Astrocyte (in vitro differentiated cells and primary cell): ENCODE data around the gene KIF7. TPM values are rescaled to one million over a fixed set of nuclear protein-coding genes. Genes with fewer than 3 reads are reported as not detected.

Experiments used
- DNase-seq: peaks from one replicate; pipeline ENCODE4 v3.0.0-alpha.2; 2010; ENCODE audit warnings: low read depth
- FAIRE-seq: peaks from 2 replicates; lab custom pipeline; 2011; peaks lifted over from hg19 to GRCh38; lab: Jason Lieb, UNC
- H2AFZ ChIP-seq: 2 replicates; pipeline ENCODE4 v1.6.0; 2012; ENCODE audit warnings: low read depth, low read length, inconsistent platforms
- H3K27ac ChIP-seq: 2 replicates; pipeline ENCODE4 v1.5.1; 2011; ENCODE audit warnings: low read depth, low read length, inconsistent platforms
- H3K27me3 ChIP-seq: 2 replicates; pipeline ENCODE4 v1.6.0; 2011; ENCODE audit warnings: low read length, inconsistent platforms; ENCODE audit not compliant: insufficient read depth
- H3K36me3 ChIP-seq: 2 replicates; pipeline ENCODE4 v1.5.1; 2011; ENCODE audit warnings: low read length, inconsistent platforms; ENCODE audit not compliant: insufficient read depth
- H3K4me1 ChIP-seq: 2 replicates; pipeline ENCODE4 v1.5.1; 2011; ENCODE audit warnings: low read length, inconsistent platforms; ENCODE audit not compliant: insufficient read depth
- H3K4me2 ChIP-seq: 2 replicates; pipeline ENCODE4 v1.6.0; 2012; ENCODE audit warnings: low read length, inconsistent platforms
- H3K4me3 ChIP-seq: 2 replicates; pipeline ENCODE4 v1.5.1; 2011; ENCODE audit warnings: low read depth, mild to moderate bottlenecking, low read length, inconsistent platforms; ENCODE audit not compliant: insufficient read depth
- H3K79me2 ChIP-seq: 2 replicates; pipeline ENCODE4 v1.6.0; 2012; ENCODE audit warnings: mild to moderate bottlenecking, low read length, inconsistent platforms; ENCODE audit not compliant: insufficient read depth
- H3K9ac ChIP-seq: 2 replicates; pipeline ENCODE4 v1.6.0; 2012; ENCODE audit warnings: mild to moderate bottlenecking, low read length, inconsistent platforms
- H3K9me3 ChIP-seq: 2 replicates; pipeline ENCODE4 v1.5.1; 2012; ENCODE audit warnings: low read depth, mild to moderate bottlenecking, low read length, inconsistent platforms; ENCODE audit not compliant: insufficient read depth
- H4K20me1 ChIP-seq: 2 replicates; pipeline ENCODE4 v1.6.0; 2012; ENCODE audit warnings: low read length, inconsistent platforms; ENCODE audit not compliant: insufficient read depth
- H3K27ac Mint-ChIP-seq: one replicate; pipeline ENCODE4 v1.8.0; 2021; ENCODE audit warnings: mild to moderate bottlenecking, mixed read lengths; ENCODE audit not compliant: unreplicated experiment
- H3K27me3 Mint-ChIP-seq: one replicate; pipeline ENCODE4 v1.8.0; 2021; ENCODE audit warnings: low read depth, mixed read lengths; ENCODE audit not compliant: unreplicated experiment
- H3K36me3 Mint-ChIP-seq: one replicate; pipeline ENCODE4 v1.8.0; 2021; ENCODE audit warnings: low read depth, mixed read lengths; ENCODE audit not compliant: unreplicated experiment
- H3K4me1 Mint-ChIP-seq: one replicate; pipeline ENCODE4 v1.8.0; 2021; ENCODE audit warnings: low read depth, mixed read lengths; ENCODE audit not compliant: unreplicated experiment
- H3K4me3 Mint-ChIP-seq: one replicate; pipeline ENCODE4 v1.8.0; 2021; ENCODE audit warnings: mild to moderate bottlenecking, moderate library complexity, mixed read lengths; ENCODE audit not compliant: unreplicated experiment
- H3K9me3 Mint-ChIP-seq: one replicate; pipeline ENCODE4 v1.8.0; 2021; ENCODE audit warnings: mild to moderate bottlenecking, mixed read lengths; ENCODE audit not compliant: unreplicated experiment
- CTCF ChIP-seq: IDR thresholded peaks from 2 replicates; pipeline ENCODE4 v1.5.1; 2011; ENCODE audit warnings: low read depth, mild to moderate bottlenecking, inconsistent platforms, low read length, moderate library complexity; ENCODE audit not compliant: insufficient read depth
- EZH2 ChIP-seq: IDR thresholded peaks from 2 replicates; pipeline ENCODE4 v1.6.1; 2012; ENCODE audit warnings: mild to moderate bottlenecking, low read length, inconsistent platforms; ENCODE audit not compliant: insufficient read depth
- total RNA-seq: library from RNA; stranded (reverse); gene quantifications from 2 replicates; pipeline ENCODE4 v1.2.1, GENCODE V29; 2021

The KIF7 gene
- total RNA-seq, 1 donor from 2014 or later: 5.1 TPM

DNA sequence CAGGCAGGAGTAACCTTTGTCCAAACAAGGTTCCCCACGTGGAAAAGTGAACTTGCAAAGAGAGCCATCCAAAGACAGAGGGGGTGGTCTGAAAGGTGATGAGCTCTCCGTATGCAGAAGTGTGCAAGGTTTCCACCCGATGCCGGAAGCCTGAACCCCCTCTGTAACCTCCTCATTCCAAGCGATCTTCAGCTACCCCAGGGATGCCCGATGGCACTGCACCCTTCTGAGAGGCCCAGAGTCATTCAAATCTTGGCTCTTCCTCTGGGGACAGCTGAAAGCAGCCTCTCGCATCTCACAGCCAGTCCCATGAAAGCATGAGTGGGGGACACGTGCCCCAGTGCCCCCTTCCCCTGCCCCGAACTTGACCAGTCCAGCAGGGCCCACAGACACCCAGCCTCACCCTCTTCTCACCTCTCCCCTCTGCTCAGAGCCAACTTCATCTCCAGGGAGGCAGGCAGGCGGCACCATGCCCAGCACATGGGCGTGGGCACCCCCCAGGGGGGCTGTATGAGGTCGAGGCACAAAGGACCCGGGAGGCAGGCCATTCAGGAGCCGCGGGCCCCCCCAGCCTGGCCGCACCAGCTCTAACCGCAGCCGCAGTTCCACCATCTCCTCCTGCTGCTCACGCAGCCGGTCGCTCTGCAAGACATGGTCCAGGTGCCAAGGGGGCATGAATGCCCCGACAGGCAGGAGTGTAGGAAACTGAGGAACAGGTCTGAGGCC, 8.7 kb downstream of the KIF7 start:
- Histone ChIP-seq H3K4me3 (no peak overlapping the region), H3K4me2 (no peak overlapping the region), H3K4me1 (no peaks in the 10 kb centered on the region), H3K27ac (no peak overlapping the region), H4K20me1 (peaks cover 6% of the 10 kb centered on the region), H3K36me3 (no peaks in the 10 kb centered on the region), H3K79me2 (no peaks in the 10 kb centered on the region), H2AFZ (no peak overlapping the region), H3K9me3 (no peaks in the 10 kb centered on the region), H3K27me3 (no peaks in the 10 kb centered on the region), H3K9ac (no peak overlapping the region)
- no peaks in the 10 kb centered on the region for H3K27me3 Mint-ChIP-seq
- TF ChIP-seq EZH2 (no peak), CTCF (no peak)
- H3K36me3 Mint-ChIP-seq: peaks cover 8% of the 10 kb centered on the region
- no peaks in the 10 kb centered on the region for H3K4me1 Mint-ChIP-seq
- H3K27ac Mint-ChIP-seq: no peak overlapping the region
- DNase-seq: no peak
- no peaks in the 10 kb centered on the region for H3K9me3 Mint-ChIP-seq
- no peak overlapping the region for H3K4me3 Mint-ChIP-seq
- no peak for FAIRE-seq

GRCh38 chr15:89645680-89646079, 9.6 kb downstream of the KIF7 start:
- H3K36me3 Mint-ChIP-seq: peaks cover 12% of the 10 kb centered on the region
- no peaks in the 10 kb centered on the region for H3K9me3 Mint-ChIP-seq
- Histone ChIP-seq H3K4me1 (no peaks in the 10 kb centered on the region), H4K20me1 (peaks cover 6% of the 10 kb centered on the region), H3K4me2 (no peak overlapping the region), H2AFZ (no peak overlapping the region), H3K36me3 (peaks cover 4% of the 10 kb centered on the region), H3K9me3 (no peaks in the 10 kb centered on the region), H3K4me3 (no peak overlapping the region), H3K79me2 (no peaks in the 10 kb centered on the region), H3K27ac (no peak overlapping the region), H3K27me3 (no peaks in the 10 kb centered on the region), H3K9ac (no peak overlapping the region)
- H3K4me1 Mint-ChIP-seq: no peaks in the 10 kb centered on the region
- no peak for FAIRE-seq
- H3K27me3 Mint-ChIP-seq: no peaks in the 10 kb centered on the region
- no peak overlapping the region for H3K27ac Mint-ChIP-seq
- no peak overlapping the region for H3K4me3 Mint-ChIP-seq
- no peak for DNase-seq
- TF ChIP-seq CTCF (no peak), EZH2 (no peak)

DNA sequence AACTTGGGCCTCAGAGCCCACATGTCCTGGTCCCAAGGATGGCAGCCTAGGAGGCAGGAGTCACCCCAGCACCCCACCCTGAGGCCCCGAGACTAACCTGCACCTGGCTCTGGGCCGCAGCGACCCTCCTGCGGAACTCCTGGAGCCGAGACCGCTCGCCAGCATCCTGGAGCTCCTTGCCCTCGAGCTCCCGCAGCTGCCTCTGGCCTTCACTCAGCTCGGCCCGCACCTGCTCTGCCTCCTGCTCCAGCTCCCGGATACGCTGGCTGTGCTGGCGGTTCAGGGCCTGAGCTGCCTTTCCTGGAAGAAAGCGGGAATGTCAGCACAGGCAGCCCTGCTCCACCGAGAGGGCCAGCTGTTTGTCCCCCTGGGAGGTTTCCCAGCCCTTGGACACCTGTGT, 13.2 kb downstream of the KIF7 start:
- H3K27ac Mint-ChIP-seq: no peak overlapping the region
- TF ChIP-seq EZH2 (no peak), CTCF (no peak)
- H3K4me1 ChIP-seq: no peaks in the 10 kb centered on the region
- DNase-seq (no peak), FAIRE-seq (no peak)
- H3K9ac ChIP-seq: no peak overlapping the region
- H3K9me3 Mint-ChIP-seq: no peaks in the 10 kb centered on the region
- H3K27me3 ChIP-seq: no peaks in the 10 kb centered on the region
- no peaks in the 10 kb centered on the region for H3K79me2 ChIP-seq
- no peak overlapping the region for H3K4me3 ChIP-seq
- H2AFZ ChIP-seq: no peak overlapping the region
- no peaks in the 10 kb centered on the region for H3K9me3 ChIP-seq
- no peak overlapping the region for H3K4me2 ChIP-seq
- H3K27me3 Mint-ChIP-seq: no peaks in the 10 kb centered on the region
- peaks cover 6% of the 10 kb centered on the region for H3K36me3 ChIP-seq
- H3K36me3 Mint-ChIP-seq: peaks cover 7% of the 10 kb centered on the region
- no peaks in the 10 kb centered on the region for H4K20me1 ChIP-seq
- H3K4me1 Mint-ChIP-seq: no peaks in the 10 kb centered on the region
- no peak overlapping the region for H3K4me3 Mint-ChIP-seq
- H3K27ac ChIP-seq: no peak overlapping the region
